Natural killer cell (primary cell): ENCODE measurements around the gene PIGC. TPM values are rescaled to one million over a fixed set of nuclear protein-coding genes. Genes with fewer than 3 reads are reported as not detected.

Experiments used
- ATAC-seq, 3 donors: fragments of 150-1000 bp in 2 of 3; fragments of 200-7000 bp in 1 of 3; cut with Tn5 transposase; 1 replicate in 1 of 3; 2 replicates in 2 of 3; pipeline ENCODE4 v1.10.0; 2021; ENCODE audit warnings: mild to moderate bottlenecking in 2 of 3, moderate library complexity in 2 of 3
- DNase-seq, 2 donors: peaks; one replicate each; pipeline versions ENCODE4 v3.0.0 to v3.0.0-alpha.2; 2013 to 2021; ENCODE audit warnings: mixed read lengths in 1 of 2
- H3K27ac ChIP-seq: one replicate; pipeline ENCODE4 v1.5.1; 2013; ENCODE audit warnings: mild to moderate bottlenecking, low read length
- H3K27me3 ChIP-seq: one replicate; pipeline ENCODE4 v1.6.1; 2013; ENCODE audit warnings: low read length; ENCODE audit not compliant: control insufficient read depth, insufficient read depth
- H3K36me3 ChIP-seq: one replicate; pipeline ENCODE4 v1.6.1; 2013; ENCODE audit warnings: low read length; ENCODE audit not compliant: control insufficient read depth, insufficient read depth
- H3K4me1 ChIP-seq: one replicate; pipeline ENCODE4 v1.6.1; 2013; ENCODE audit warnings: low read length; ENCODE audit not compliant: control insufficient read depth, insufficient read depth
- H3K4me3 ChIP-seq: one replicate; pipeline ENCODE4 v1.5.1; 2013; ENCODE audit warnings: low read length
- H3K9me3 ChIP-seq: one replicate; pipeline ENCODE4 v1.6.1; 2013; ENCODE audit warnings: low read length; ENCODE audit not compliant: control insufficient read depth, insufficient read depth
- H3K27ac Mint-ChIP-seq, 2 donors: one replicate each; pipeline ENCODE4 v1.8.0; 2022; ENCODE audit warnings: mild to moderate bottlenecking in 2 of 2, mixed read lengths in 2 of 2, moderate library complexity in 1 of 2
- H3K27me3 Mint-ChIP-seq, 2 donors: one replicate each; pipeline ENCODE4 v1.8.0; 2022; ENCODE audit warnings: low read depth in 2 of 2, mixed read lengths in 2 of 2
- H3K36me3 Mint-ChIP-seq: one replicate; pipeline ENCODE4 v1.8.0; 2022; ENCODE audit warnings: mixed read lengths
- H3K4me1 Mint-ChIP-seq, 2 donors: one replicate each; pipeline ENCODE4 v1.8.0; 2022; ENCODE audit warnings: mixed read lengths in 2 of 2
- H3K4me3 Mint-ChIP-seq: one replicate; pipeline ENCODE4 v1.8.0; 2022; ENCODE audit warnings: mild to moderate bottlenecking, moderate library complexity, mixed read lengths
- H3K9me3 Mint-ChIP-seq, 2 donors: one replicate each; pipeline ENCODE4 v1.8.0; 2022; ENCODE audit warnings: mixed read lengths in 2 of 2
- WGBS: methylation state at CpG from one replicate; pipeline ENCODE4 v1.1.7; 2013; ENCODE audit warnings: missing lambda C conversion rate; ENCODE audit not compliant: insufficient coverage; 5-methylcytosine and 5-hydroxymethylcytosine counted together
- intact Hi-C: fragments of 100-400 bp; cut with micrococcal nuclease; formaldehyde crosslinking; loops from one replicate; pipeline ENCODE4 v1.14.2; 2022
- total RNA-seq, 4 donors: library from RNA; stranded (reverse); fragments of 120-200 nt in 1 of 4; gene quantifications; one replicate each; pipeline versions ENCODE4 v1.2.3 to v1.2.4, GENCODE V29; 2013 to 2022
- TF ChIP-seq, protein P1 (sequence below): fragments of 200-600 bp; IDR thresholded peaks from one replicate; pipeline ENCODE4 v1.8.0; 2022; ENCODE audit warnings: antibody characterized with exemption

The PIGC gene
- total RNA-seq, 3 donors from 2014 or later (not counting 1 experiment from before 2014, with no cell fraction given) = 27.9 to 35.7 (median 30.4) TPM

DNA sequence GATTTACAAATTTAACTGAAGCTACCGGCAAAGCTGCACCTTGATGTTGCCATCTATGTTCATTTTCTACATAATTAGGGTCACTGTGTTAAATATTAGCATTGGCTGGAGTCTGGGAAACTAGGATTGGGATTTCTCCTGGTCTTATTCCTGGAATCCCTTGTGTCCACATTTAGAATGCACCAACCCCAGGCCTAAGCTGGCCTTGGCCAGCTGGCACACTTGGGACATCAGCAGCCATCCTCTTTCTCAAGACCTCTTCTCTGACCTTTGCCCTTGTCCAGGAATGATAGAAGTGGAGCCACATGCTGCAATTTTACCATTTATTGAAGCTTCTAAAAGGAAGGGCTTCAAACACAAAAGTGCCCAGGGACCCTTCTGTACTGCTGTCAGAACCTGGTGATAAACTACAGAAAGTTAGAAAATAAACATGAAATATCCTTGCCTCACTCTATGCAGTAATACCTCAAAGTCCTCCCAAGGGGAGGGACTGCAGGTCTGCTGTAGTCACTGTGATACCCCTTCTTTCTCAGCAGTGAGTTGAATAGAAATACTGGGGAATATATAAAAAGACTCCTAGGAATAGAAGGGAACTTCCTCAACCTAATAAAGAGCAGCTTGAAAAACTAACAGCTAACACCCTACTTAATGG is 13.7 kb upstream of the PIGC start:
- Histone ChIP-seq H3K4me3 (no peak overlapping the region), H3K36me3 (no peaks in the 10 kb centered on the region), H3K4me1 (no peaks in the 10 kb centered on the region), H3K9me3 (no peaks in the 10 kb centered on the region), H3K27ac (no peak overlapping the region), H3K27me3 (no peaks in the 10 kb centered on the region)
- TF ChIP-seq, protein P1, sequence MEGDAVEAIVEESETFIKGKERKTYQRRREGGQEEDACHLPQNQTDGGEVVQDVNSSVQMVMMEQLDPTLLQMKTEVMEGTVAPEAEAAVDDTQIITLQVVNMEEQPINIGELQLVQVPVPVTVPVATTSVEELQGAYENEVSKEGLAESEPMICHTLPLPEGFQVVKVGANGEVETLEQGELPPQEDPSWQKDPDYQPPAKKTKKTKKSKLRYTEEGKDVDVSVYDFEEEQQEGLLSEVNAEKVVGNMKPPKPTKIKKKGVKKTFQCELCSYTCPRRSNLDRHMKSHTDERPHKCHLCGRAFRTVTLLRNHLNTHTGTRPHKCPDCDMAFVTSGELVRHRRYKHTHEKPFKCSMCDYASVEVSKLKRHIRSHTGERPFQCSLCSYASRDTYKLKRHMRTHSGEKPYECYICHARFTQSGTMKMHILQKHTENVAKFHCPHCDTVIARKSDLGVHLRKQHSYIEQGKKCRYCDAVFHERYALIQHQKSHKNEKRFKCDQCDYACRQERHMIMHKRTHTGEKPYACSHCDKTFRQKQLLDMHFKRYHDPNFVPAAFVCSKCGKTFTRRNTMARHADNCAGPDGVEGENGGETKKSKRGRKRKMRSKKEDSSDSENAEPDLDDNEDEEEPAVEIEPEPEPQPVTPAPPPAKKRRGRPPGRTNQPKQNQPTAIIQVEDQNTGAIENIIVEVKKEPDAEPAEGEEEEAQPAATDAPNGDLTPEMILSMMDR = no peak
- no peaks in the 10 kb centered on the region for H3K4me1 Mint-ChIP-seq
- no peaks in the 10 kb centered on the region for H3K9me3 Mint-ChIP-seq
- peaks cover 2 to 12% of the 10 kb centered on the region in 2 donors for H3K27me3 Mint-ChIP-seq
- intact Hi-C loops = no loop called here
- 100% methylated on average over 1 of the region's 1 CpG for WGBS
- no peak for DNase-seq
- no peak overlapping the region for H3K4me3 Mint-ChIP-seq
- ATAC-seq = no peak
- H3K36me3 Mint-ChIP-seq = no peaks in the 10 kb centered on the region
- no peak overlapping the region for H3K27ac Mint-ChIP-seq

DNA sequence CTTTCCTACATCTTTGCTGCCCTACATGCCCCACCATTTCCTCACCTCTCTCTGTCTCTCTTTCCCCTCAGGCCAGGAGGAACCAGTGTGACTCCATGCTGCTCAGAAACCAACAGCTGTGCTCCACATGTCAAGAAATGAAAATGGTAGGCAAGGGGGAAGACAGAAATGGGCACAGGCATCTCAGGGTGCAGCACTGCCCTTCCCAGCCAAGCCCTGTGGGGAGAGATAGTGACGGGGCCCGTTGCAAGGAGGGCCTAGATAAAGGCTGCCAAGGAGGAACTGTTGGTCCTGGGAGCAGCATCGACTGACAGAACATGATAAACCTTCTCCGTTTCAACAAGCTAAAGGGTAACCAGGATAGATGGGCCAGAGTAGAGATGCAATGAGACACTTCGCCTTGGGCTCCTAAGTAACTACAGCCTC is 12.5 kb upstream of the PIGC start:
- Histone ChIP-seq H3K9me3 (no peaks in the 10 kb centered on the region), H3K27ac (no peak overlapping the region), H3K4me3 (no peak overlapping the region), H3K4me1 (no peaks in the 10 kb centered on the region), H3K27me3 (no peaks in the 10 kb centered on the region), H3K36me3 (no peaks in the 10 kb centered on the region)
- DNase-seq = no peak
- no peak for ATAC-seq
- no peaks in the 10 kb centered on the region for H3K36me3 Mint-ChIP-seq
- H3K4me1 Mint-ChIP-seq = no peaks in the 10 kb centered on the region
- peaks cover 2 to 12% of the 10 kb centered on the region in 2 donors for H3K27me3 Mint-ChIP-seq
- H3K4me3 Mint-ChIP-seq = no peak overlapping the region
- 98% methylated on average over 5 of the region's 5 CpGs for WGBS
- H3K27ac Mint-ChIP-seq = no peak overlapping the region
- no peaks in the 10 kb centered on the region for H3K9me3 Mint-ChIP-seq
- TF ChIP-seq, protein P1 = no peak
- intact Hi-C loops = no loop called here

DNA sequence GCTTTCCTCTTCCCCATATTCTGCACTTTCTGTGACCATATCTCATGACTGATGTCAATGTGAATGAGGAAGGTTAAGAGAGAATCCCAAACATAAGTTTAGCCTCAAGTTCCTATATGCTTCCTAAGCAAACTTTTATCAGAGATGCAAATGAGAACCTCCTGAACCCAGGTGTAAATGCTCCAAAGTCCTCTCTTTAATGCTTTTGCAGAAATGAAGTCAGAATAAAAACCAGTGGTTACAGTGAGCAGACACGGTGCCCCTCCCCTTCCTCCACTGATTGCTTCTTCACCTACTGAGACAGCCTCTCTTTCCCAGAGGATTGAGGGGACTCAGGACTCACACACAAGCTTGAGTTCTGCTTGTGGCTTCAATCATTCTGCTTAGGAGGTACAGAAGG is 11.6 kb upstream of the PIGC start:
- H3K36me3 ChIP-seq = no peaks in the 10 kb centered on the region
- H3K4me1 ChIP-seq = no peaks in the 10 kb centered on the region
- H3K4me3 ChIP-seq = no peak overlapping the region
- Mint-ChIP-seq H3K4me1 (no peaks in the 10 kb centered on the region), H3K4me3 (no peak overlapping the region), H3K27me3 (peaks cover 2 to 6% of the 10 kb centered on the region in 2 donors), H3K27ac (no peak overlapping the region), H3K36me3 (no peaks in the 10 kb centered on the region), H3K9me3 (no peaks in the 10 kb centered on the region)
- DNase-seq = no peak
- H3K9me3 ChIP-seq = no peaks in the 10 kb centered on the region
- intact Hi-C loops = no loop called here
- ATAC-seq = no peak
- TF ChIP-seq, protein P1 = no peak
- no peaks in the 10 kb centered on the region for H3K27me3 ChIP-seq
- no peak overlapping the region for H3K27ac ChIP-seq
- 90% methylated on average over 1 of the region's 1 CpG for WGBS

DNA sequence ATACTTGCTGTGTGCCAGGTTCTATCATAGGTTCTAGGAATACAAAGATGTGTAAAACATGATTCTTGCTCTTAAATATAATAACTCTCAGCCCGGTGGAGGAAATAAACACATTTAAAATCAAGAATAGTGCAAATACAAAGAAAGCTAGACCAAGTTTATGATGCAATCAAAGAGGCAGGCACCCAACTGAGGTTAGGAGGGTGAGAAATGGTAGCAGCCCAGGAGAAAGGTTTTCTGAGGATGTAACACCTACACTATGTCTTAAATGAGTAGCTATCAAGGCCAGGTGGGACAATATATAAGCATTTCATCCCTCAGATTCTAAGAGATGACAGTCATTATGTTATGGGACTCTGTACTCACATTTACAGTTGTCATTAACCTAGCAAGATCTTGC is 9.7 kb upstream of the PIGC start:
- ATAC-seq = no peak
- Mint-ChIP-seq H3K27ac (no peak overlapping the region), H3K27me3 (peaks cover 0 to 2% of the 10 kb centered on the region in 2 donors), H3K36me3 (no peaks in the 10 kb centered on the region), H3K4me1 (peaks cover 0 to 11% of the 10 kb centered on the region in 2 donors), H3K4me3 (no peak overlapping the region), H3K9me3 (no peaks in the 10 kb centered on the region)
- H3K27ac ChIP-seq = no peak overlapping the region
- no peaks in the 10 kb centered on the region for H3K9me3 ChIP-seq
- H3K4me3 ChIP-seq = no peak overlapping the region
- peaks cover 6% of the 10 kb centered on the region for H3K4me1 ChIP-seq
- TF ChIP-seq, protein P1 = no peak
- WGBS = no CpG with 5 or more reads among the region's 1 CpG
- no peak for DNase-seq
- no peaks in the 10 kb centered on the region for H3K27me3 ChIP-seq
- intact Hi-C loops = no loop called here
- H3K36me3 ChIP-seq = no peaks in the 10 kb centered on the region
